Small intestine (tissue), 16 donors: Measurements from ENCODE around the gene SV2C. TPM values are rescaled to one million over a fixed set of nuclear protein-coding genes. Genes with fewer than 3 reads are reported as not detected.
"Not testable (repeated sequence)": the region's sequence is repeated elsewhere in the genome, so short reads cannot be mapped to it uniquely, and the experiment has no call there.

Experiments used
- DNase-seq, 2 donors: peaks; one replicate each; pipeline versions ENCODE4 v3.0.0 to v3.0.0-alpha.2; 2013
- FAIRE-seq: peaks from 2 replicates; lab custom pipeline; 2012; peaks lifted over from hg19 to GRCh38; lab: Jason Lieb, UNC
- H3K27ac ChIP-seq, 3 donors: one replicate each; pipeline ENCODE4 v1.5.1; 2013; ENCODE audit warnings: low read length in 2 of 3, mild to moderate bottlenecking in 2 of 3, control low read depth in 1 of 3, inconsistent platforms in 1 of 3, low read depth in 1 of 3, moderate library complexity in 1 of 3
- H3K27me3 ChIP-seq, 3 donors: one replicate each; pipeline ENCODE4 v1.6.1; 2013; ENCODE audit warnings: low read length in 3 of 3, inconsistent platforms in 1 of 3; ENCODE audit not compliant: control insufficient read depth in 3 of 3, insufficient read depth in 3 of 3
- H3K36me3 ChIP-seq, 3 donors: one replicate each; pipeline ENCODE4 v1.6.1; 2013; ENCODE audit warnings: low read length in 3 of 3, inconsistent platforms in 1 of 3, low read depth in 1 of 3, mild to moderate bottlenecking in 1 of 3, moderate library complexity in 1 of 3; ENCODE audit not compliant: control insufficient read depth in 3 of 3, insufficient read depth in 2 of 3
- H3K4me1 ChIP-seq, 3 donors: one replicate each; pipeline ENCODE4 v1.6.1; 2013; ENCODE audit warnings: low read length in 2 of 3, inconsistent platforms in 1 of 3, low read depth in 1 of 3, mild to moderate bottlenecking in 1 of 3, moderate library complexity in 1 of 3; ENCODE audit not compliant: control insufficient read depth in 3 of 3, insufficient read depth in 2 of 3
- H3K4me3 ChIP-seq, 3 donors: one replicate each; pipeline ENCODE4 v1.5.1; 2013; ENCODE audit warnings: low read length in 3 of 3, control low read depth in 1 of 3, inconsistent platforms in 1 of 3, low read depth in 1 of 3, mild to moderate bottlenecking in 1 of 3, moderate library complexity in 1 of 3
- H3K9me3 ChIP-seq, 2 donors: one replicate each; pipeline ENCODE4 v1.6.1; 2013; ENCODE audit warnings: low read depth in 1 of 2, low read length in 1 of 2; ENCODE audit not compliant: control insufficient read depth in 2 of 2, insufficient read depth in 1 of 2
- WGBS, 3 donors: extraction: QIAGEN DNeasy Blood & Tissue Kit; methylation state at CpG; one replicate each; pipeline ENCODE4 v1.1.7; 2013; 5-methylcytosine and 5-hydroxymethylcytosine counted together
- long read RNA-seq, 10 donors: transcript quantifications; one replicate each; lab custom pipeline, GENCODE V29; 2026
- polyA plus RNA-seq, 4 donors: library from polyadenylated mRNA; stranded (reverse) in 3 of 4; unstranded in 1 of 4; fragments of 200-250 nt in 3 of 4; fragments of 120-200 nt in 1 of 4; gene quantifications; one replicate each; pipeline versions ENCODE4 v1.2.1 to v1.2.3, GENCODE V29; 2013
- donor health status: healthy with polysubstance abuse.
- donor health status: control.
- donor health status: control.
- donor health status: Bipolar disorder and iron deficiency.
- donor health status: healthy.

SV2C gene
- 1 to 10 TPM in 1 of 4 donors, under 1 TPM in 1, not detected in 2; 0.03 to 1.6 TPM for polyA plus RNA-seq
- long read RNA-seq, donor 1: 0 reads
- long read RNA-seq, donor 2, partial matches to known transcripts: 9 of 9 reads
- long read RNA-seq, donor 2, other reads (novel, unspliced or antisense): 0 of 9 reads
- long read RNA-seq, donor 3: 0 reads
- long read RNA-seq, donor 4: 0 reads
- long read RNA-seq, donor 5: 0 reads
- long read RNA-seq, donor 6, full-length matches to known transcripts: 1 of 1 reads
- long read RNA-seq, donor 6, partial matches to known transcripts: 0 of 1 reads
- long read RNA-seq, donor 6, other reads (novel, unspliced or antisense): 0 of 1 reads
- long read RNA-seq, donor 7: 0 reads
- long read RNA-seq, donor 8: 0 reads
- long read RNA-seq, donor 9: 0 reads
- long read RNA-seq, donor 10: 0 reads

- Histone ChIP-seq H3K4me1 (peaks cover 0 to 3% (median 2%) of the 10 kb centered on the region in 3 donors), H3K4me3 (peak within 1 kb of the TSS in 2 of 3 donors; percentile 8 to 29), H3K27me3 (peaks cover 13 to 56% (median 28%) of the 10 kb centered on the region in 3 donors), H3K9me3 (no peaks in the 10 kb centered on the region), H3K36me3 (no peaks in the 10 kb centered on the region), H3K27ac (no peak within 1 kb of the TSS)
- FAIRE-seq (no peak), DNase-seq (peak; percentile 12 to 36)
- 1 to 5% (median 1%) methylated on average over 42 to 63 of the region's 63 CpGs for WGBS, 3 donors
Observed at GRCh38 chr5:76082772-76083554, at the start of gene SV2C. Gene SV2C (plus strand): TSS chr5:76083383. CDS start chr5:76131751, 48,368 bp downstream.

- H3K4me1 ChIP-seq, H3K36me3 ChIP-seq, FAIRE-seq, H3K9me3 ChIP-seq, H3K27me3 ChIP-seq, DNase-seq, H3K27ac ChIP-seq, H3K4me3 ChIP-seq: not testable (repeated sequence)
- 14 to 22% (median 18%) methylated on average over 18 of the region's 18 CpGs for WGBS, 3 donors
Observed at GRCh38 chr5:76037736-76038151, 45.4 kb upstream of the SV2C start.

- Histone ChIP-seq H3K4me1 (no peaks in the 10 kb centered on the region), H3K9me3 (no peaks in the 10 kb centered on the region), H3K27ac (no peak overlapping the region), H3K27me3 (peaks cover 0 to 3% (median 0%) of the 10 kb centered on the region in 3 donors), H3K4me3 (no peak overlapping the region), H3K36me3 (no peaks in the 10 kb centered on the region)
- no peak for DNase-seq
- no peak for FAIRE-seq
Observed at GRCh38 chr5:76038212-76038611, 45.0 kb upstream of the SV2C start.

GRCh38 chr5:76040806-76041205, 42.4 kb upstream of the SV2C start:
- Histone ChIP-seq H3K27ac (no peak overlapping the region), H3K4me1 (no peaks in the 10 kb centered on the region), H3K4me3 (no peak overlapping the region), H3K9me3 (no peaks in the 10 kb centered on the region), H3K27me3 (peaks cover 0 to 3% (median 0%) of the 10 kb centered on the region in 3 donors), H3K36me3 (no peaks in the 10 kb centered on the region)
- WGBS, 3 donors: 59 to 83% (median 79%) methylated on average over 2 of the region's 2 CpGs
- DNase-seq (no peak), FAIRE-seq (no peak)

- 52 to 64% (median 56%) methylated on average over 6 of the region's 6 CpGs for WGBS, 3 donors
- peak in 1 of 2 donors; percentile 5 for DNase-seq
- Histone ChIP-seq H3K27me3 (peaks cover 0 to 3% (median 0%) of the 10 kb centered on the region in 3 donors), H3K27ac (no peak overlapping the region), H3K4me3 (no peak overlapping the region), H3K4me1 (no peaks in the 10 kb centered on the region), H3K9me3 (no peaks in the 10 kb centered on the region), H3K36me3 (no peaks in the 10 kb centered on the region)
- no peak for FAIRE-seq
Observed at GRCh38 chr5:76041863-76042262, 41.3 kb upstream of the SV2C start.

- no peak overlapping the region for H3K4me3 ChIP-seq
- H3K27me3 ChIP-seq: no peaks in the 10 kb centered on the region
- WGBS, 3 donors: 57 to 74% (median 69%) methylated on average over 3 of the region's 3 CpGs
- H3K4me1 ChIP-seq: no peaks in the 10 kb centered on the region
- H3K9me3 ChIP-seq: no peaks in the 10 kb centered on the region
- no peak overlapping the region for H3K27ac ChIP-seq
- DNase-seq (no peak), FAIRE-seq (no peak)
- no peaks in the 10 kb centered on the region for H3K36me3 ChIP-seq
Observed at GRCh38 chr5:76046741-76047140, 36.4 kb upstream of the SV2C start.

- H3K9me3 ChIP-seq: no peaks in the 10 kb centered on the region
- FAIRE-seq (no peak), DNase-seq (no peak)
- no peaks in the 10 kb centered on the region for H3K27me3 ChIP-seq
- no peaks in the 10 kb centered on the region for H3K36me3 ChIP-seq
- H3K4me1 ChIP-seq: no peaks in the 10 kb centered on the region
- 68 to 80% (median 76%) methylated on average over 1 of the region's 1 CpG for WGBS, 3 donors
- no peak overlapping the region for H3K27ac ChIP-seq
- no peak overlapping the region for H3K4me3 ChIP-seq
Observed at GRCh38 chr5:76050134-76050533, 33.0 kb upstream of the SV2C start.

GRCh38 chr5:76062502-76063041, 20.6 kb upstream of the SV2C start:
- peaks cover 0 to 5% (median 0%) of the 10 kb centered on the region in 3 donors for H3K4me1 ChIP-seq
- H3K27ac ChIP-seq: no peak overlapping the region
- H3K27me3 ChIP-seq: no peaks in the 10 kb centered on the region
- H3K4me3 ChIP-seq: no peak overlapping the region
- H3K9me3 ChIP-seq: no peaks in the 10 kb centered on the region
- no peaks in the 10 kb centered on the region for H3K36me3 ChIP-seq
- no peak for FAIRE-seq
- 10 to 44% (median 28%) methylated on average over 4 of the region's 4 CpGs for WGBS, 3 donors
- DNase-seq: peak in 1 of 2 donors; percentile 31
